GM23338 (cell line): ENCODE measurements around the gene SNX2.

ENCODE experiments used
- POLR2AphosphoS5 ChIP-seq: IDR thresholded peaks from 2 replicates; pipeline ENCODE4 v1.6.1; 2016; ENCODE audit warnings: antibody characterized with exemption, low read depth
- TF ChIP-seq, protein P1 (sequence below), 2 experiments: fragments of 200-600 bp in 1 of 2; sonication (generic) in 1 of 2; conservative IDR thresholded peaks; 2 replicates each; pipeline versions ENCODE4 v1.5.1 to v1.6.1; 2016 to 2017; ENCODE audit warnings: antibody characterized with exemption in 2 of 2, low read depth in 2 of 2, mild to moderate bottlenecking in 2 of 2, moderate library complexity in 1 of 2

DNA sequence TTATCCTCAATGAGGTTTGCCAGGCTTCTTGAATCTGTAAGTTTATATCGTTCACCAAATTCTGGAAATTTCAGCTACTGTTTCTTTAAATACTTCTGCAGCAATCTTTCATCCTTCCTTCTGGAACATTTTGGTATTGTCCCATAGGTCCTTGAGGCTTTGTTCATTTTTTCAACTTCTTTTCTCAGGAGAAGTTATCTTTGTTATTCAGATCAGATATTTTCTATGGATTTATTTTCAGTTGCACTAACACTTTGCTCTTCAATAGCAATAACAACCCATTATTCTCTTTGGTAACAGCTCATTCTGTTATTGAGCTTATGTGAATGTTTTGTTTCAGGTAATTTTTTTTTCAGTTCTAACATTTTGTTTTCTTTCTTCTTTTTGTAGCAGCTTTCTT is 13.5 kb downstream of the SNX2 start:
- TF ChIP-seq, protein P1, sequence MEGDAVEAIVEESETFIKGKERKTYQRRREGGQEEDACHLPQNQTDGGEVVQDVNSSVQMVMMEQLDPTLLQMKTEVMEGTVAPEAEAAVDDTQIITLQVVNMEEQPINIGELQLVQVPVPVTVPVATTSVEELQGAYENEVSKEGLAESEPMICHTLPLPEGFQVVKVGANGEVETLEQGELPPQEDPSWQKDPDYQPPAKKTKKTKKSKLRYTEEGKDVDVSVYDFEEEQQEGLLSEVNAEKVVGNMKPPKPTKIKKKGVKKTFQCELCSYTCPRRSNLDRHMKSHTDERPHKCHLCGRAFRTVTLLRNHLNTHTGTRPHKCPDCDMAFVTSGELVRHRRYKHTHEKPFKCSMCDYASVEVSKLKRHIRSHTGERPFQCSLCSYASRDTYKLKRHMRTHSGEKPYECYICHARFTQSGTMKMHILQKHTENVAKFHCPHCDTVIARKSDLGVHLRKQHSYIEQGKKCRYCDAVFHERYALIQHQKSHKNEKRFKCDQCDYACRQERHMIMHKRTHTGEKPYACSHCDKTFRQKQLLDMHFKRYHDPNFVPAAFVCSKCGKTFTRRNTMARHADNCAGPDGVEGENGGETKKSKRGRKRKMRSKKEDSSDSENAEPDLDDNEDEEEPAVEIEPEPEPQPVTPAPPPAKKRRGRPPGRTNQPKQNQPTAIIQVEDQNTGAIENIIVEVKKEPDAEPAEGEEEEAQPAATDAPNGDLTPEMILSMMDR (conservative IDR thresholded peaks at IDR 0.05; ENCODE audit: low read depth in 2 of 2) = no peak
- no peak for TF ChIP-seq POLR2AphosphoS5
